SKM-1 treated with dmso at 0.1 percent for 144 hours (cell line): Measurements from ENCODE around the gene CCNB3.

Experiments
- DNase-seq: peaks from one replicate; lab custom pipeline; 2025; ENCODE audit not compliant: unreplicated experiment; lab: John Stamatoyannopoulos, UW

CCNB3 gene

DNA sequence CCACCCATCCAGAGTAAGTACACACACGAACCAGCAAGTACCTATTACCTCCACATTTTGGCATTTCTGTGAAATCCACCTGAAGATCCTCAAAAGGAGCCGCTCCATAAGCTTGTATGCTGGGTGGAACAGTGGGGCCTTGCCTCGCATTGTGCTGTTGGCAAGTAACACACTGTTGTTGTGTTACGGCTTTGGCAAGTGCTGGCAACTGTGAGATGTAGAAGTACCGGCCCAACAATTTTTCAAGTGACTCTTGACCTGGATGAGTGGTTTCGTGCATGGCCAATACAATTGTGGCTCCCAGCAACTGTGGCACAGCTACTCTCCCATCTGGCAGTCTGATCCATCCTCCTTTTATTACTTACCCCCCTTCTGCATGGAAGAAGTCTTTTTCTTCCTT, 128.7 kb downstream of the CCNB3 start:
- no peak for DNase-seq

- DNase-seq: no peak
These were observed 139.4 kb downstream of the CCNB3 start for GRCh38 chrX:50343917-50344316.

- peak; percentile 53 for DNase-seq
These were observed 168.4 kb downstream of the CCNB3 start for GRCh38 chrX:50372966-50373365.

DNA sequence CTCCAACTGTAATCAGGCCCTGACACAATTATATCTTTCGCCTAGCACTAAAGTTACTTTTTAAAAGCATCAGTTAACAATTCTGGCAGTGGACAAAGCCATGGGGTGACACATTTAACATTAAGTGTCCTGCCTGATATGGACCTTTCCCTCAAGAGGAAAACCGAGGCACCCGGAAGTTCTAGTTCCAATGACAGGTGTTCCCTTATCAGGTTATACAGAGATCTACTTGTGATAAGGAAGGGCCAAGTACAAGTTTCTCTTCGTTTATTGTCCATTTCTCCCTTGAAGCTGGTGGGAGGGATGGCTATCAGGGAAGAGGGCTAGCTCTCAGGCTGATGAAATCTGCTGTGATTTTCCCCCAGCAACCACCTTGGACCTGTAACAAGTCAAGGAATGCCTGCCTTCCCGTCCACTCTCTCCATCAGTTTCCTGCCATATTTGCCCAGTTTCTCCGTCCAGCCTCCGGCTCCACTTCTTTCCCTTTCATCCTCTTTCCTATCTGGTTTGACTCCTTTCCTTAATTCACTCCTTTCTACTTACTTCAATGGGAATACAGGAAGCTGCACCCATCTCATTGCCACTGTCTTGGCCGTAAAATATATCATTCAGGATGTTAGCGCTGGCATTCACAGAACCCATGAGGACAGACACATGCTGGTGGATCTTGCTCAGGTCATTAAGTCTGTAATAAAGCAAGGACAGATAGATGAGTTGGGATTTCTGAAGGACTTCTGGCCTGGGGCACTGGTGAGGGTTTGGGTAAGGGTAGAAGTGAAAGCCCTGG, 171.1 kb downstream of the CCNB3 start:
- DNase-seq: no peak

- no peak for DNase-seq
These were observed 177.3 kb downstream of the CCNB3 start for GRCh38 chrX:50381729-50382415.

DNA sequence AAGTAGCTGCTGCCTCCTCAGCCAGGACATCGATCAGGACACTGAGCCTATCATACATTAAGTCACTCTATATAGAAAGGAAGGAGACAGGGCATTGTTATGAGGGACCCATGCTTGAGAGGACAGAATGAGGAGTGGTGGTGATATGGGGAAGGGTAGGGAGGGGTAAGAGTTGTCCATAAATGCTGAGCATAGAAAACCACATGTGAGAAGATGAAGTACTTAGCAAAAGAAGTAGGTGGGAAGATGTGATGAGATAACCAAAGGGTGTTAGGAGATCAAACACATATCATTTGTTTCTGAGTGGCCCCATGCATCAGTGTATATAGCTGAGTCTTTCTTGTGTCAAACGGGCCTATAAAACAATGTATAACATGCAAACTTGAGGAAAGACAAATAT, 182.0 kb downstream of the CCNB3 start:
- DNase-seq: no peak

GRCh38 chrX:50393902-50394301, 189.3 kb downstream of the CCNB3 start:
- DNase-seq: no peak
